GM13977 (cell line): ENCODE results near the gene SIN3A.

Source experiments
- DNase-seq: peaks from one replicate; pipeline ENCODE4 v3.0.0; 2012; ENCODE audit warnings: low spot score
- CTCF ChIP-seq: IDR thresholded peaks from 2 replicates; pipeline ENCODE4 v1.5.1; 2012; ENCODE audit warnings: mild to moderate bottlenecking, control low read depth; ENCODE audit not compliant: insufficient read depth; ENCODE audit errors: extremely low read depth, missing control alignments
- in situ Hi-C: fragments of 300-500 bp; cut with MboI; formaldehyde crosslinking; loops from one replicate; pipeline ENCODE4 v1.12.0; 2022; ENCODE audit warnings: low sequenced_read_pairs, low pct_unique_long_range_greater_than_20kb, mixed read lengths, inconsistent platforms; ENCODE audit not compliant: unreplicated experiment

The SIN3A gene

GRCh38 chr15:75454471-75455378, 3.2 kb upstream of the SIN3A start:
- TF ChIP-seq CTCF: no peak
- peak; percentile 74 for DNase-seq
- in situ Hi-C loops: no loop called here

- in situ Hi-C loops: no loop called here
- peak; percentile 97 for DNase-seq
- no peak for TF ChIP-seq CTCF
Observed at GRCh38 chr15:75453703-75454470, 2.4 kb upstream of the SIN3A start.

- DNase-seq: no peak
- TF ChIP-seq CTCF: peak; percentile 57
- in situ Hi-C loops: no loop called here
Observed at GRCh38 chr15:75452865-75453702, 1.6 kb upstream of the SIN3A start.

- DNase-seq: peak; percentile 64
- in situ Hi-C loops: no loop called here
- TF ChIP-seq CTCF: no peak
Observed at GRCh38 chr15:75452364-75452864, 924 bp upstream of the SIN3A start.

GRCh38 chr15:75451202-75451673, 252 bp downstream of the SIN3A start:
- no peak for DNase-seq
- in situ Hi-C loops: no loop called here
- no peak for TF ChIP-seq CTCF
